ENCODE measurements around the gene CAPN13. TPM values are rescaled to one million over a fixed set of nuclear protein-coding genes. Genes with fewer than 3 reads are reported as not detected.

The CAPN13 gene
- total and polyA plus RNA-seq, 2 donors (not counting 3 experiments of a cell fraction or from before 2014, with no cell fraction given), result not detected

DNA sequence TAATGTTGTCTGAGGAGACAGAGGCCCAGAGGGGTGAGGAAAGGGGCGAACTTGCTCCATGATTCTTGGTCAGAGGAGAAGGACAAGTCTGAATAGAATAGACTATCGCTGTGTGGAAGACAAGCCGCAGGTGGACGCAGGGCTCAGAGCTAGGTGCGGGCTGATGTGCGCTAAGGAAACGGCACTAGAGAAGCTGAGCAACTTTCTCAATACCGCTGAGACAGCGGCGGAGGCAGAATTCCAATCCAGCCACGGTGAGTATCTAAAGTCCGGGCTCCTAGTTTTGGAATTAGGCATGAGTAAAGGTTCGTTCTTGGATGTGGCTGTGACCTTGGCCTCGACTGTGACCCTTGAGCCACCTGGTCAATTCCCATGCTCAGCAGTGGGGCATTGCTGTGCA, 47.8 kb downstream of the CAPN13 start:
- Histone ChIP-seq H3K4me3 (replicated peaks in 1 of 3; ENCODE audit: insufficient read depth in 1 of 3, low read depth in 1 of 3, low read length in 3 of 3) (no peak overlapping the region), H3K36me3 (ENCODE audit: control insufficient read depth in 2 of 2, extremely low read depth in 1 of 2, insufficient read depth in 2 of 2, low read length in 2 of 2) (no peaks in the 10 kb centered on the region), H3K9ac (replicated peaks; ENCODE audit: extremely low read depth, insufficient read depth, low read length) (no peak overlapping the region), H3K9me1 (replicated peaks; ENCODE audit: control insufficient read depth, extremely low read depth, insufficient read depth, low read length) (no peaks in the 10 kb centered on the region), H2AFZ (ENCODE audit: low read depth, low read length) (no peak overlapping the region), H3K27ac (ENCODE audit: insufficient read depth, low read depth, low read length) (no peak overlapping the region), H3K4me2 (ENCODE audit: insufficient read depth, low read length) (no peak overlapping the region), H3K9me3 (replicated peaks; ENCODE audit: control insufficient read depth, insufficient read depth, low read length) (no peaks in the 10 kb centered on the region), H3K27me3 (ENCODE audit: control insufficient read depth in 2 of 2, insufficient read depth in 2 of 2, low read length in 2 of 2) (no peaks in the 10 kb centered on the region), H3K4me1 (ENCODE audit: control insufficient read depth, extremely low read depth, insufficient read depth, low read length) (no peaks in the 10 kb centered on the region), H3K79me2 (ENCODE audit: control insufficient read depth, insufficient read depth, low read length) (no peaks in the 10 kb centered on the region), H4K20me1 (replicated peaks; ENCODE audit: control insufficient read depth, extremely low read depth, insufficient read depth, low read length) (no peaks in the 10 kb centered on the region)
- ChIA-PET CTCF (no interaction called here), POLR2A (no interaction called here)
- dilution Hi-C loops (cut with MboI; ENCODE audit: extremely low pct_ligation_motif_present, low sequenced_read_pairs), result no loop called here
- no peak for DNase-seq (ENCODE audit: low read depth, low spot score)
- FAIRE-seq, result no peak
- TF ChIP-seq, protein P1, sequence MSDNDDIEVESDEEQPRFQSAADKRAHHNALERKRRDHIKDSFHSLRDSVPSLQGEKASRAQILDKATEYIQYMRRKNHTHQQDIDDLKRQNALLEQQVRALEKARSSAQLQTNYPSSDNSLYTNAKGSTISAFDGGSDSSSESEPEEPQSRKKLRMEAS (IDR thresholded peaks at IDR 0.05; ENCODE audit: insufficient read depth, insufficient read length), result no peak
- TF ChIP-seq, protein P2, sequence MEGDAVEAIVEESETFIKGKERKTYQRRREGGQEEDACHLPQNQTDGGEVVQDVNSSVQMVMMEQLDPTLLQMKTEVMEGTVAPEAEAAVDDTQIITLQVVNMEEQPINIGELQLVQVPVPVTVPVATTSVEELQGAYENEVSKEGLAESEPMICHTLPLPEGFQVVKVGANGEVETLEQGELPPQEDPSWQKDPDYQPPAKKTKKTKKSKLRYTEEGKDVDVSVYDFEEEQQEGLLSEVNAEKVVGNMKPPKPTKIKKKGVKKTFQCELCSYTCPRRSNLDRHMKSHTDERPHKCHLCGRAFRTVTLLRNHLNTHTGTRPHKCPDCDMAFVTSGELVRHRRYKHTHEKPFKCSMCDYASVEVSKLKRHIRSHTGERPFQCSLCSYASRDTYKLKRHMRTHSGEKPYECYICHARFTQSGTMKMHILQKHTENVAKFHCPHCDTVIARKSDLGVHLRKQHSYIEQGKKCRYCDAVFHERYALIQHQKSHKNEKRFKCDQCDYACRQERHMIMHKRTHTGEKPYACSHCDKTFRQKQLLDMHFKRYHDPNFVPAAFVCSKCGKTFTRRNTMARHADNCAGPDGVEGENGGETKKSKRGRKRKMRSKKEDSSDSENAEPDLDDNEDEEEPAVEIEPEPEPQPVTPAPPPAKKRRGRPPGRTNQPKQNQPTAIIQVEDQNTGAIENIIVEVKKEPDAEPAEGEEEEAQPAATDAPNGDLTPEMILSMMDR (IDR thresholded peaks at IDR 0.05; ENCODE audit: extremely low read depth in 1 of 2, insufficient read depth in 1 of 2, low read depth in 1 of 2, low read length in 2 of 2), result no peak
- no peak for TF ChIP-seq GATA2 (IDR thresholded peaks at IDR 0.05; ENCODE audit: insufficient read depth, insufficient read length, low read depth, low read length)
- no peak for TF ChIP-seq MYC (IDR thresholded peaks at IDR 0.05; ENCODE audit: low read depth, low read length)
- no peak for TF ChIP-seq FOS (IDR thresholded peaks at IDR 0.05; ENCODE audit: borderline replicate concordance, insufficient read depth, low read length)
- intact Hi-C loops (cut with micrococcal nuclease), result no loop called here
- BruUV-seq (replicated peaks), result no TSS peak

DNA sequence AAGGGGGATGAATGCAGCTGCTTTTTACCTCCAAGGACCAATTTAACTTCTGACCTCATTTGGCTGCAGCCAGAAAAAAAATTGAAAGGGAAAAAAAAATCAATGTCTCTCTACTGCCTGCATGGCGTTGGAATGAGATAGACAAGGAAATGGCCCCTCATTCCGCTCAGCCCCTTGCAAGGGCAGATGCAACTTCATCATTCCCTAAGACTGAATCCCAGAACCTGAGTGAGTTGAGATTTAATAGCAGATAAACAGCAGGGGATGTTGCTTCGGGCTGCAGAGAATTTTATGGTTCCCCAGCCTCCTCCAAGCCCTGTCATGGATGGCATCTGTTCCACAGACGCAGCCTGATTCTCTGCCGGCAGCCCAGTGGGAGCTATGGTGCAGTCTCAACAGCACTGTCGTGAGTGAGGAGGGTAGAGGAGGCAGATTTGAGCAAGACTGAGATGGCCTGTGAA, 49.0 kb downstream of the CAPN13 start:
- TF ChIP-seq, protein P1 (IDR thresholded peaks at IDR 0.05; ENCODE audit: insufficient read depth, insufficient read length), result no peak
- no peak for TF ChIP-seq FOS (IDR thresholded peaks at IDR 0.05; ENCODE audit: borderline replicate concordance, insufficient read depth, low read length)
- no peak for TF ChIP-seq GATA2 (IDR thresholded peaks at IDR 0.05; ENCODE audit: insufficient read depth, insufficient read length, low read depth, low read length)
- no peak for TF ChIP-seq POLR2AphosphoS5 (IDR thresholded peaks at IDR 0.05; ENCODE audit: insufficient read depth, low read depth, low read length)
- no peak for TF ChIP-seq JUN (IDR thresholded peaks at IDR 0.05; ENCODE audit: borderline replicate concordance, insufficient read depth, insufficient read length, low read depth)
- no peak for TF ChIP-seq POLR2A (IDR thresholded peaks at IDR 0.05; ENCODE audit: low read depth, low read length)
- TF ChIP-seq EZH2 (IDR thresholded peaks at IDR 0.05; ENCODE audit: borderline replicate concordance, low read depth, low read length, severe bottlenecking), result no peak
- TF ChIP-seq MYC (IDR thresholded peaks at IDR 0.05; ENCODE audit: low read depth, low read length), result no peak
- TF ChIP-seq, protein P2 (IDR thresholded peaks at IDR 0.05; ENCODE audit: extremely low read depth in 1 of 2, insufficient read depth in 1 of 2, low read depth in 1 of 2, low read length in 2 of 2), result no peak
- no TSS peak for BruUV-seq (replicated peaks)
- intact Hi-C loops (cut with micrococcal nuclease) (no loop called here), dilution Hi-C loops (cut with MboI; ENCODE audit: extremely low pct_ligation_motif_present, low sequenced_read_pairs) (no loop called here)
- Histone ChIP-seq H3K36me3 (ENCODE audit: control insufficient read depth in 2 of 2, extremely low read depth in 1 of 2, insufficient read depth in 2 of 2, low read length in 2 of 2) (no peaks in the 10 kb centered on the region), H3K4me2 (ENCODE audit: insufficient read depth, low read length) (no peak overlapping the region), H3K9me3 (replicated peaks; ENCODE audit: control insufficient read depth, insufficient read depth, low read length) (no peaks in the 10 kb centered on the region), H4K20me1 (replicated peaks; ENCODE audit: control insufficient read depth, extremely low read depth, insufficient read depth, low read length) (no peaks in the 10 kb centered on the region), H3K79me2 (ENCODE audit: control insufficient read depth, insufficient read depth, low read length) (no peaks in the 10 kb centered on the region), H3K4me1 (ENCODE audit: control insufficient read depth, extremely low read depth, insufficient read depth, low read length) (no peaks in the 10 kb centered on the region), H3K27ac (ENCODE audit: insufficient read depth, low read depth, low read length) (no peak overlapping the region), H3K9ac (replicated peaks; ENCODE audit: extremely low read depth, insufficient read depth, low read length) (no peak overlapping the region), H3K4me3 (replicated peaks in 1 of 3; ENCODE audit: insufficient read depth in 1 of 3, low read depth in 1 of 3, low read length in 3 of 3) (no peak overlapping the region), H3K27me3 (ENCODE audit: control insufficient read depth in 2 of 2, insufficient read depth in 2 of 2, low read length in 2 of 2) (no peaks in the 10 kb centered on the region), H3K9me1 (replicated peaks; ENCODE audit: control insufficient read depth, extremely low read depth, insufficient read depth, low read length) (no peaks in the 10 kb centered on the region), H2AFZ (ENCODE audit: low read depth, low read length) (no peak overlapping the region)
- no peak for FAIRE-seq
- no peak for DNase-seq (ENCODE audit: low read depth, low spot score)
- ChIA-PET CTCF (no interaction called here), POLR2A (no interaction called here)

All from endothelial cell of umbilical vein (primary cell).